ENCODE data around the gene SNX18.

Gene SNX18

DNA sequence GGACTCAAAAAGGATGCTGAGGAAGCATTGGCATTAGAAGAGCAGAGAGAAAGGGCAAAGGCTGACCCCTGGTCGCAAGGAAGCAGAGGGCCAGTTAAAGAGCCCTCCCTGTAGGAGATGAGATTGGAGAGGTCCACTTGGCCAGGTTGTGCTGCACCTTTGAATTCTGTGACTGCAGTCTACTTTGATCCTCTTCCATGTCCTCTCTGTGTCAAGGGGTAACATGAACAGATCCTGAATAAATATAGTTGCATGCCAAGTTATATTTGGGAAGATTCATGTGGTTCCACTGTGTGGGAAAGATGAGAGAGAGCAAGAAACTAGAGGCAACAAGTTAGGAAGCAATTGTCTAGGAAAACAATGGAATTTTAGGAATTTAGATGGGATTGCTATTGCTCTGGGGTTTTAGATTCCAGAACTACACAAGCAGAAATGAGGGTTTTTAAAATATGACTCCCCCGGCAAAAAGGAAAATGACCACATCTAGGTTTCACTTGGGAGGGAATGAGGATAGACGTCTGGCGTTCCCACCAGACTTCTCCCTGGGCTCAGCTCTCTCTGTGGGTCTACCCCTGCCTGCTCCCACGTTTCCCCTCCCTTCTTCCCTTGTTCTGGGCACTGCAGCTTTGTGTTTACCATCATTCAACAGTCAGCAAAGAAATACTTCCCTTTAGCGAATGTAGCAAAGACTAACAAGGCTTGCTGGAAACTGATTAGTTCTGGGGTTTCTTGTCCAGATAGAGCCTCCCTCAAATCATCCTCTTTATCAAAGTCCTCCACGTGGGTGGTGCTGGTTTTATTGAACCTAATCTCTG, 63.6 kb downstream of the SNX18 start:
- DNase-seq (ENCODE audit: low spot score) = no peak
- TF ChIP-seq, protein P1, sequence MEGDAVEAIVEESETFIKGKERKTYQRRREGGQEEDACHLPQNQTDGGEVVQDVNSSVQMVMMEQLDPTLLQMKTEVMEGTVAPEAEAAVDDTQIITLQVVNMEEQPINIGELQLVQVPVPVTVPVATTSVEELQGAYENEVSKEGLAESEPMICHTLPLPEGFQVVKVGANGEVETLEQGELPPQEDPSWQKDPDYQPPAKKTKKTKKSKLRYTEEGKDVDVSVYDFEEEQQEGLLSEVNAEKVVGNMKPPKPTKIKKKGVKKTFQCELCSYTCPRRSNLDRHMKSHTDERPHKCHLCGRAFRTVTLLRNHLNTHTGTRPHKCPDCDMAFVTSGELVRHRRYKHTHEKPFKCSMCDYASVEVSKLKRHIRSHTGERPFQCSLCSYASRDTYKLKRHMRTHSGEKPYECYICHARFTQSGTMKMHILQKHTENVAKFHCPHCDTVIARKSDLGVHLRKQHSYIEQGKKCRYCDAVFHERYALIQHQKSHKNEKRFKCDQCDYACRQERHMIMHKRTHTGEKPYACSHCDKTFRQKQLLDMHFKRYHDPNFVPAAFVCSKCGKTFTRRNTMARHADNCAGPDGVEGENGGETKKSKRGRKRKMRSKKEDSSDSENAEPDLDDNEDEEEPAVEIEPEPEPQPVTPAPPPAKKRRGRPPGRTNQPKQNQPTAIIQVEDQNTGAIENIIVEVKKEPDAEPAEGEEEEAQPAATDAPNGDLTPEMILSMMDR (IDR thresholded peaks at IDR 0.05; ENCODE audit: extremely low read depth, missing control alignments) = no peak

DNA sequence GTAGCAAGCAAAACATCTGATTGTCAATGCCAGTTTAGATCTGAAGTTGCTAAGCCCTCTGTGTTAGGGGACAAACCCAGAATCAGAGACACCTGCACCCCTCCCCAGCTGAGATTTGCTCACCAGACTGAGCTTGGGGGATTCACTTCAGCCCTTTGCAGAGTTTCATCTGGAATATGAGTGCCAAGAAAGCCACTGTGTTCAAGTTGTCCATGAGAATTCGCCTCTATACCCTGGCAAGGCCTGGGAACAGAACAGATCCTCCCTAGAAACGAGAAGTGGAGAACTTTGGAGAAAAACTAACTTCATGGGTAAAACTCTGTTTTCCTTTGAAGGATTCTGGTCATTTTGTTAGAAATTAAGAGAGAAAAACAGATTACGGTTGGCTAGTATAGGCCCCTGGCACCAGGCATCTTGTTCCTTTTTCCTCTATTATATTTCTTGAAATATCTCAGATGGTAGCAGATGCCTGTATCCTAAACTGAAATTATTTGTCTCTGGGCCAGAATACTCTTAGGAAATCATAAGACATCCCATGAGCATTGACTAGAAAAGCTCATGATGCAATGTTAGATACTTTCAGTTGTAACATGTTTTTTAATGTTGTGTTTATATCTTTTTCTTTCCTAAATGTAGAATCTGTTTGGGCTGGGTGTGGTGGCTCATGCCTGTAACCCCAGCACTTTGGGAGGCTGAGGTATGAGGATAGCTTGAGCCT, 64.4 kb downstream of the SNX18 start:
- DNase-seq (ENCODE audit: low spot score) = no peak

DNA sequence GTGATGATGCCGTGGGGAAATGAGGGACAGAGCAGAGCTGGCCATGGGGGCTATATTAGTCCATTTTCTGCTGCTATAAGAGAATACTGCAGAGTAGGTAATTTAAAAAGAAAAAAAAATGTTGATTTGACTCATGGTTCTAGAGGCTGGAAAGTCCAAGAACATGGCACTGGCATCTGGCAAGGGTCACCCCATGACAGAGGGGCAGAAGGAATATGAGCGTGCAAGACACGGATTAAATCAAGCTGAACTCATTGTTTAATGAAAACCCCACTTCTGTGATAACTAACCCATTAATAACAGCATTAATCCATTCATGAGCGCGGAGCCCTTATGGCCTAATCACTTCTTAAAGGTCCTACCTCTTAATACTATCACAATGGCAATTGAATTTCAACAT, 68.8 kb downstream of the SNX18 start:
- TF ChIP-seq, protein P1 (IDR thresholded peaks at IDR 0.05; ENCODE audit: extremely low read depth, missing control alignments) = no peak
- no peak for DNase-seq (ENCODE audit: low spot score)

More for the DNA sequence above, 64.4 kb downstream of the SNX18 start:
- TF ChIP-seq, protein P1 (IDR thresholded peaks at IDR 0.05; ENCODE audit: extremely low read depth, missing control alignments) = no peak

DNA sequence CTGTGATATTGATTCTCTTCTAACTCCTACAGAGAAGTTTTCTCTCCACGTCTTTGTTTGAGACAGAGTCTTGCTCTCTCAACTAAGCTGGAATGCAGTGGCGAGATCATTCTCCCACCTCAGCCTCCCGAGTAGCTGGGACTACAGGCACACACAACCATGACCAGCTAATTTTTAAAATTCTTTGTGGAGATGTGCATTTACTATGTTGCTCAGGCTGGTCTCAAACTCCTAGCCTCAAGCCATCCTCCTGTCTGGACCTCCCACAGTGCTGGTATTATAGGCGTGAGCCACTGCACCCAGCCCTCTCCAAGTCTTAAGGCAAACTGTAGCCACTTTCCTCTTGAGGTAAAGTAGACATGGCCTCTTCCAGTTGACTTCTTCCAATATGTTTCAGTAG, 72.2 kb downstream of the SNX18 start:
- TF ChIP-seq, protein P1 (IDR thresholded peaks at IDR 0.05; ENCODE audit: extremely low read depth, missing control alignments) = no peak
- DNase-seq (ENCODE audit: low spot score) = no peak

DNA sequence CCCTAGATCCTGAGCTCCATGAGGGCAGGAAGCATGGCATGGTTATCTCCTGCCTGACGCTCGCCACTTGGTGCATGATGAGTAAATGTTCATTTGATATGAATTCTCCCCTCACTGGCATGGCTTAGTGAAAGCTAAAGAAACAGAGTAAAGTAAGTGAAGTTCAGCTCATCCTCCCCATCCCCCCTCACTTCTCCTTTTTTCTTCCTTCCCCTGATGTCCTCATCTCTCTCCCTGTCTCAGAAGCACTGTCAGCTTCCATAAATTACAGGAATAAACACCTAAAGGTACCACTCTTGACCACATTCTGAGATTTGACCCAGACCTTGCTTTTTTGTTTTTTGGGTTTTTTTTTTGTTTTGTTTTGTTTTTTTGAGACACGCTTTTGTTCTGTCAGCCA, 73.3 kb downstream of the SNX18 start:
- no peak for DNase-seq (ENCODE audit: low spot score)
- TF ChIP-seq, protein P1 (IDR thresholded peaks at IDR 0.05; ENCODE audit: extremely low read depth, missing control alignments) = no peak

DNA sequence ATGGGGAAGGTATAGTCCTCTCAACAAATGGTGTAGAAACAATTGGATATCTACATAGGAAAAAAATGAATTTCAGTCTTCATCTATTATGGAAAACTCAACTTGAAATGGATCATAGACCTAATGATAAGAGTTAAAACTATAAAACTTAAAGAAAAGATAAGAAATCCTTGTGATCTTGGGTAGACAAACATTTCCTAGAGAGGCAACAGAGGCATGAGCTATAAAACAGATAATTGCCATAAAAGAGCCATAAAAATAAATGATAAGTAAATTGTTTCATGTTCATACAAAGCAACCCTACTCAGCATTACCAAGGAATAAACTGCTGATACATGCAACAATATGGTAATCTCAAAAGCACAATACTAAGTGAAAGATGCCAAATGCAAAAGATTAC, 76.2 kb downstream of the SNX18 start:
- DNase-seq (ENCODE audit: low spot score) = no peak
- TF ChIP-seq, protein P1 (IDR thresholded peaks at IDR 0.05; ENCODE audit: extremely low read depth, missing control alignments) = no peak

DNA sequence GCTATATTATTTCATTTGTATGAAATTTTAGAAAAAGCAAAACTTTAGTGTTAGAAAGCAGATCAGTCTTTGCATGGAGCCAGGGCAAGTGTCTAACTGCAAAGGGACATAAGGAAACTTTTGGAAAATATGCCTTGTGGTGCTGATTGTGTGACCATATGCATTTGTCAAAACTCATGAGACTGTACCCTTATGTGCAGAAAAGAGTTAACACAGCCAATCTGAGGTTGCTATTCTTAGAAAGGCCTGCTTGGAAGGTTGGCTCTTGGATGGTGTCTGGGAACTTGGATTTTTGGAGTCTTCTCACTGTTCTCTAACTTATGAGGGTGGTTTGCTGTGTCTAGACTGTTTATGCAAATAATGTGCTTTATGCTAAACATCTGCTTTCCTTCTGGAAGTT, 76.6 kb downstream of the SNX18 start:
- TF ChIP-seq, protein P1 (IDR thresholded peaks at IDR 0.05; ENCODE audit: extremely low read depth, missing control alignments) = no peak

More for the DNA sequence above, 76.6 kb downstream of the SNX18 start:
- DNase-seq (ENCODE audit: low spot score) = no peak

All from GM20000 (cell line).